ENCODE results near the gene GFI1B.
"Not testable (repeated sequence)": the region's sequence is repeated elsewhere in the genome, so short reads cannot be mapped to it uniquely, and the experiment has no call there.

The GFI1B gene

DNA sequence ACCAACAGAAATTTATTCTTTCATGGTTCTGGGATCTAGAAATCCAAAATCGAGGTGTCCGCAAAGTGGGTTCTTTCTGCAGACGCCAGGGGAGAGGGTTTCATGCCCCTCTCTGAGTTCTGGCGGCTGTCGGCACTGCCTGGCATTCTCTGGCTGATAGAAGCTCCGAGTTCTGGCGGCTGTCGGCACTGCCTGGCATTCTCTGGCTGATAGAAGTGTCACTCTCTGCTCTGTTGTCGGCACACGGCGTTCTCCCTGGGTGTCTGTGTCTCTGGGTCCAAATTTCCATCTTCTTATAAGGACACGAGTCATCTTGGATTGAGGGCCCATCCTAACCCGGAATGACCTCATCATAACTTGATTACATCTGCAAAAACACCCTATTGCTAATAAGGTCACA is 7.6 kb downstream of the GFI1B start:
- H3K4me3 ChIP-seq (replicated peaks in 1 of 2; ENCODE audit: low read depth in 2 of 2, low read length in 2 of 2), result no peak overlapping the region
- TF ChIP-seq, protein P1, sequence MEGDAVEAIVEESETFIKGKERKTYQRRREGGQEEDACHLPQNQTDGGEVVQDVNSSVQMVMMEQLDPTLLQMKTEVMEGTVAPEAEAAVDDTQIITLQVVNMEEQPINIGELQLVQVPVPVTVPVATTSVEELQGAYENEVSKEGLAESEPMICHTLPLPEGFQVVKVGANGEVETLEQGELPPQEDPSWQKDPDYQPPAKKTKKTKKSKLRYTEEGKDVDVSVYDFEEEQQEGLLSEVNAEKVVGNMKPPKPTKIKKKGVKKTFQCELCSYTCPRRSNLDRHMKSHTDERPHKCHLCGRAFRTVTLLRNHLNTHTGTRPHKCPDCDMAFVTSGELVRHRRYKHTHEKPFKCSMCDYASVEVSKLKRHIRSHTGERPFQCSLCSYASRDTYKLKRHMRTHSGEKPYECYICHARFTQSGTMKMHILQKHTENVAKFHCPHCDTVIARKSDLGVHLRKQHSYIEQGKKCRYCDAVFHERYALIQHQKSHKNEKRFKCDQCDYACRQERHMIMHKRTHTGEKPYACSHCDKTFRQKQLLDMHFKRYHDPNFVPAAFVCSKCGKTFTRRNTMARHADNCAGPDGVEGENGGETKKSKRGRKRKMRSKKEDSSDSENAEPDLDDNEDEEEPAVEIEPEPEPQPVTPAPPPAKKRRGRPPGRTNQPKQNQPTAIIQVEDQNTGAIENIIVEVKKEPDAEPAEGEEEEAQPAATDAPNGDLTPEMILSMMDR (IDR thresholded peaks at IDR 0.05; ENCODE audit: low read depth, low read length), result no peak
- DNase-seq (ENCODE audit: low read depth in 2 of 2), result no peak

DNA sequence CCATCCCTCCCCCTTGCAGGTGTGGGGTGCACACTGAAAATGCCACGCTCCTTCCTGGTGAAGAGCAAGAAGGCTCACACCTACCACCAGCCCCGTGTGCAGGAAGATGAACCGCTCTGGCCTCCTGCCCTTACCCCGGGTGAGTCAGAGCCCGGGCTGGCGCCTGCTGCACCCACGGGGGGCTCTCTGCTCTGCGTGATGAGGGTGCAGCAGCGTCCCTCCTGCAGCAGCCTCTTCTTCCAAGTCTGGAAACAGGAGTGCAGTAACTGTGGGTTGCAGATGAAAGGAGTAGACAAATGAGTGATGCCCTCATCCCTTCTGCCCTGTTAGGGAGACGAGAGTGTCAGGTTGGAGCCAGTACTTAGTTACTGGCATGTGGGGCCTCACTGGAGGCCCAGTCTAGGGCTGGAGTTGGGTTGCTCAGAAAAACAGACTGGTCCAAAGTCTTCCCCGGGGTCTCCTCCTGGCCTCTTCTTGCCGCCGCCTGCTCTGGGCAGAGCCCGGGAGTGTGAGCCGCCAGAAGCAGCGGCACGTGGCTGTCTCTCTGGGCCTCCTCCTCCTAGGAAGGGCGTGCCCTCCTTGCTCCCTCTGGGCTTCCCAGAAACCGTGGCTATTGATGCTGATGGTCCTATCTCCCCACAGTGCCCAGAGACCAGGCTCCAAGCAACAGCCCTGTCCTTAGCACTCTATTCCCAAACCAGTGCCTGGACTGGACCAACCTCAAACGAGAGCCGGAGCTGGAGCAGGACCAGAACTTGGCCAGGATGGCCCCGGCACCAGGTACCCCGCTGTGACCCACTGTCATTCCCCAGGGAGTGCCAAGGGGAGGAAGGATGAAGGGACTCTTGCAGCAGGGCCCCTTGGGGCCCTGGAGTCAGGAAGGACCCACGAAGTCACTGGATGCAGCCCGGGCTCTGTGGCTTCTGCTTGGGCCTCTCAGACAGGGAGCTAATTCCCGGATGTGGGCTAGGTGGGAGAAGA is 8.4 kb downstream of the GFI1B start:
- TF ChIP-seq, protein P1 (IDR thresholded peaks at IDR 0.05; ENCODE audit: low read depth, low read length), result no peak
- DNase-seq (ENCODE audit: low read depth in 2 of 2), result no peak
- H3K4me3 ChIP-seq (replicated peaks in 1 of 2; ENCODE audit: low read depth in 2 of 2, low read length in 2 of 2), result no peak overlapping the region

DNA sequence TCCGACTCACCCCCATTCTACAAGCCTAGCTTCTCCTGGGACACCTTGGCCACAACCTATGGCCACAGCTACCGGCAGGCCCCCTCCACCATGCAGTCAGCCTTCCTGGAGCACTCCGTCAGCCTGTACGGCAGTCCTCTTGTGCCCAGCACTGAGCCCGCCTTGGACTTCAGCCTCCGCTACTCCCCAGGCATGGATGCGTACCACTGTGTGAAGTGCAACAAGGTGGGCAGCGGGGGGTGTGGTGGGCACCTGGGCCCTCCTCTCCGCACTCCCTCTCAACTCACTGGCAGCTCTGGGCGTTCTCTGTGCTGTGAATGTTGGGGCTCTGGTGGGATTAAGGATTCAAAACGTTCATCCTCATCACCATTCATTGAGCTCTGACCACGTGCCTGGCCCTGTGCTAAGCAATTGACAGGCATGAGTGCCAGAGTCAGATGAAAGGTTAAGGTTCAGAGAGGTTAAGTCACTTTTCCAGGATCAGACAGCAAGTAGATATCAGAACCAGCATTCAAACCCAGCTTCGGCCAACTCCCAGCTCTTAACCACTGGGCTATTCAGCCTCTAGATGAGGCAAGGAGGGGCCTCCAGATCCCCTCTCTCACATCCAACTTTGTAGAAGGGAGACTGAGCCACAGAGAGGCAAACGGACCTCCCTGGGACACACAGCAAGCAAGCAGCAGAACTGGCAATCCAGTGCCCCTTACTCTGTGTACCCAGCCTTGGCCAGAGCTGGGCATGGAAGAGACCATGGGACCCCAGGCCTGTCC is 9.9 kb downstream of the GFI1B start:
- H3K4me3 ChIP-seq (replicated peaks in 1 of 2; ENCODE audit: low read depth in 2 of 2, low read length in 2 of 2), result no peak overlapping the region
- no peak for DNase-seq (ENCODE audit: low read depth in 2 of 2)
- TF ChIP-seq, protein P1 (IDR thresholded peaks at IDR 0.05; ENCODE audit: low read depth, low read length), result no peak

DNA sequence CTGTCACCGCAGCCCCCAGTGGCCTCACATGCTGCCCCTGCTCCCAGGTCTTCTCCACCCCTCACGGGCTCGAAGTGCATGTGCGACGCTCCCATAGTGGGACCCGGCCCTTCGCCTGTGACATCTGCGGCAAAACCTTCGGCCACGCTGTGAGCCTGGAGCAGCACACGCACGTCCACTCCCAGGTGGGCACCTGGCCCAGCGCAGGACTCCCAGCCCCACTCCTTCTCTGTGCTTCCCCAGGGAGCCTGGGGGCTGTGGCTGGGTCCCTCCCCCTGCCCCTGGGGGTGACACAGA is 10.5 kb downstream of the GFI1B start:
- TF ChIP-seq, protein P1 (IDR thresholded peaks at IDR 0.05; ENCODE audit: low read depth, low read length), result no peak
- no peak overlapping the region for H3K4me3 ChIP-seq (replicated peaks in 1 of 2; ENCODE audit: low read depth in 2 of 2, low read length in 2 of 2)
- DNase-seq (ENCODE audit: low read depth in 2 of 2), result no peak

DNA sequence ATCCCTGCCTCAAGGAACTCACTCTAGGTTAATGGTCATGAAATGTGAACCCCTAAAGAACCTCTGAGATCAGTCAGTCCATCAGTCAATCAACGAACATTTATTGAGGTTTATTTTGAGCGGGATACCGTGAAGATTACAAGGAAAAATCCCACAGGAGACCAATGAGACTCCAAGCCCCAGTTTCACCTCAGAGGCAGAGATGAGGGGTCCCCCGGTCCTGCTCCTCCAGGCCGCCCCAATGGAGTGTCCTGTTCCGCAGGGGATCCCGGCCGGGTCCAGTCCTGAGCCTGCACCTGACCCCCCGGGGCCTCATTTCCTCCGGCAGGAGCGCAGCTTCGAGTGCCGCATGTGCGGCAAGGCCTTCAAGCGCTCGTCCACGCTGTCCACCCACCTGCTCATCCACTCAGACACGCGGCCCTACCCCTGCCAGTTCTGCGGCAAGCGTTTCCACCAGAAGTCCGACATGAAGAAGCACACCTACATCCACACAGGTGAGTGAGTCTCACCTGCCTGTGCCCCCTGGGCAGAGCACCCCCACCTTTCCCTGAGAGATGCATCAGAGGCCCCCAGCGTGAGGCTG is 11.0 kb downstream of the GFI1B start:
- no peak overlapping the region for H3K4me3 ChIP-seq (replicated peaks in 1 of 2; ENCODE audit: low read depth in 2 of 2, low read length in 2 of 2)
- TF ChIP-seq, protein P1 (IDR thresholded peaks at IDR 0.05; ENCODE audit: low read depth, low read length), result no peak
- no peak for DNase-seq (ENCODE audit: low read depth in 2 of 2)

DNA sequence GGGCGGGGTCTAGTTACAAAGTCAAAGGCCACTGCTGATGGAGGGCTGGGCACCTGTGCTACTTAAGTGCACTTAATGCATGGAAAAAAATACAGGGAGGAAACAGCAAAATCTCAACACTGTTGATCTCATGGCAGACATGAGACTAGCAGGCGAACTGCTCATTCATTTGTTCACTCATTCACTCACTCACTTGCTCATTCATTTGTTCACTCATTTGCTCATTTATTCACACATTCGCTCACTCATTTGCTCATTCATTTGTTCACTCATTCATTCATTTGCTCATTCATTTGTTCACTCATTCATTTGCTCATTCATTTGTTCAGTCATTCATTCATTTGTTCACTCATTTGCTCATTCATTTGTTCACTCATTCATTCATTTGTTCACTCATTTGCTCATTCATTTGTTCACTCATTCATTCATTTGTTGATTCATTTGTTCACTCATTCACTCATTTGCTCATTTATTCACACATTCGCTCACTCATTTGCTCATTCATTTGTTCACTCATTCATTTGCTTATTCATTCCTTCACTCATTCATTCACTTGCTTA is 11.6 kb downstream of the GFI1B start:
- not testable (repeated sequence) for H3K4me3 ChIP-seq (replicated peaks in 1 of 2; ENCODE audit: low read depth in 2 of 2, low read length in 2 of 2)
- DNase-seq (ENCODE audit: low read depth in 2 of 2), result peak in 1 of 2 donors; percentile 20

DNA sequence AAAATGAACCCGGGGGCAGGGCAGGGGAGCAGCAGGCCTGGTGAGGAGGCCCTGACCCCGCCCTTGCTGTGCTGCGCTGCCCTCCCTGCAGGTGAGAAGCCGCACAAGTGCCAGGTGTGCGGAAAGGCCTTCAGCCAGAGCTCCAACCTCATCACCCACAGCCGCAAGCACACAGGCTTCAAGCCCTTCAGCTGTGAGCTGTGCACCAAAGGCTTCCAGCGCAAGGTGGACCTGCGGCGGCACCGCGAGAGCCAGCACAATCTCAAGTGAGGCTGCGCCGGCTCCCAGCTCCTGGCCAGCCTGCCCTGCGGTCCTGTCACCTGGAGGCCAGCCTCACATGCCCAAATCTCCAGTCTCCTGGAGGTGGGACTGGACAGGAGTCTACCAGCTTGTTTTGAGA is 12.3 kb downstream of the GFI1B start:
- no peak for DNase-seq (ENCODE audit: low read depth in 2 of 2)
- H3K4me3 ChIP-seq (replicated peaks in 1 of 2; ENCODE audit: low read depth in 2 of 2, low read length in 2 of 2), result no peak overlapping the region
- TF ChIP-seq, protein P1 (IDR thresholded peaks at IDR 0.05; ENCODE audit: low read depth, low read length), result no peak

All from cardiac fibroblast (primary cell).